NCI-H526 treated with DMSO at 0.1 percent for 48 hours (cell line): ENCODE data around the gene MPZL2.
"Not testable (repeated sequence)": the region's sequence is repeated elsewhere in the genome, so short reads cannot be mapped to it uniquely, and the experiment has no call there.

Experiments
- DNase-seq: peaks from one replicate; lab custom pipeline; 2025; lab: John Stamatoyannopoulos, UW

The MPZL2 gene

GRCh38 chr11:118263695-118264568 is at the start of gene MPZL2:
Gene MPZL2 (minus strand): TSS chr11:118264297. CDS start chr11:118264153, 144 bp downstream.
- DNase-seq: peak; percentile 27

- no peak for DNase-seq
Observed at GRCh38 chr11:118313242-118313641, 49.1 kb upstream of the MPZL2 start.

GRCh38 chr11:118312328-118312727 is 48.2 kb upstream of the MPZL2 start:
- DNase-seq: no peak

- DNase-seq: no peak
Observed at GRCh38 chr11:118311518-118311917, 47.4 kb upstream of the MPZL2 start.

GRCh38 chr11:118310781-118311485 is 46.8 kb upstream of the MPZL2 start:
- DNase-seq: no peak

- no peak for DNase-seq
Observed at GRCh38 chr11:118310271-118310670, 46.2 kb upstream of the MPZL2 start.

- DNase-seq: not testable (repeated sequence)
Observed at GRCh38 chr11:118308995-118309528, 45.0 kb upstream of the MPZL2 start.

GRCh38 chr11:118306556-118306955 is 42.5 kb upstream of the MPZL2 start:
- DNase-seq: no peak

- no peak for DNase-seq
Observed at GRCh38 chr11:118305726-118306125, 41.6 kb upstream of the MPZL2 start.

- no peak for DNase-seq
Observed at GRCh38 chr11:118304568-118305248, 40.6 kb upstream of the MPZL2 start, which contains the start of gene CD3E. Gene CD3E (plus strand): TSS chr11:118304730. CDS start chr11:118304953, 223 bp downstream.

GRCh38 chr11:118304227-118304567 is 40.1 kb upstream of the MPZL2 start:
- no peak for DNase-seq

- DNase-seq: no peak
Observed at GRCh38 chr11:118301600-118302195, 37.6 kb upstream of the MPZL2 start.

- DNase-seq: no peak
Observed at GRCh38 chr11:118295815-118296454, 31.8 kb upstream of the MPZL2 start.

- peak; percentile 49 for DNase-seq
Observed at GRCh38 chr11:118295199-118295598, 31.1 kb upstream of the MPZL2 start.

GRCh38 chr11:118294053-118294452 is 30.0 kb upstream of the MPZL2 start:
- no peak for DNase-seq

GRCh38 chr11:118291477-118292135 is 27.5 kb upstream of the MPZL2 start:
- no peak for DNase-seq

GRCh38 chr11:118290923-118291322 is 26.8 kb upstream of the MPZL2 start:
- DNase-seq: peak; percentile 30

- DNase-seq: no peak
Observed at GRCh38 chr11:118289401-118289800, 25.3 kb upstream of the MPZL2 start.

GRCh38 chr11:118287006-118287405 is 22.9 kb upstream of the MPZL2 start:
- DNase-seq: no peak

GRCh38 chr11:118286545-118286944 is 22.4 kb upstream of the MPZL2 start:
- no peak for DNase-seq
